Epithelial cell of alveolus of lung (primary cell): Measurements from ENCODE around the gene SAP130. TPM values are rescaled to one million over a fixed set of nuclear protein-coding genes. Genes with fewer than 3 reads are reported as not detected.

Source experiments
- total RNA-seq: library from RNA; depleted of rRNA; stranded (reverse); fragments of >200 nt; gene quantifications from 2 replicates; pipeline ENCODE4 v1.2.1, GENCODE V29; 2015

The SAP130 gene
- 8.8 and 13.6 TPM in 2 replicates for total RNA-seq

DNA sequence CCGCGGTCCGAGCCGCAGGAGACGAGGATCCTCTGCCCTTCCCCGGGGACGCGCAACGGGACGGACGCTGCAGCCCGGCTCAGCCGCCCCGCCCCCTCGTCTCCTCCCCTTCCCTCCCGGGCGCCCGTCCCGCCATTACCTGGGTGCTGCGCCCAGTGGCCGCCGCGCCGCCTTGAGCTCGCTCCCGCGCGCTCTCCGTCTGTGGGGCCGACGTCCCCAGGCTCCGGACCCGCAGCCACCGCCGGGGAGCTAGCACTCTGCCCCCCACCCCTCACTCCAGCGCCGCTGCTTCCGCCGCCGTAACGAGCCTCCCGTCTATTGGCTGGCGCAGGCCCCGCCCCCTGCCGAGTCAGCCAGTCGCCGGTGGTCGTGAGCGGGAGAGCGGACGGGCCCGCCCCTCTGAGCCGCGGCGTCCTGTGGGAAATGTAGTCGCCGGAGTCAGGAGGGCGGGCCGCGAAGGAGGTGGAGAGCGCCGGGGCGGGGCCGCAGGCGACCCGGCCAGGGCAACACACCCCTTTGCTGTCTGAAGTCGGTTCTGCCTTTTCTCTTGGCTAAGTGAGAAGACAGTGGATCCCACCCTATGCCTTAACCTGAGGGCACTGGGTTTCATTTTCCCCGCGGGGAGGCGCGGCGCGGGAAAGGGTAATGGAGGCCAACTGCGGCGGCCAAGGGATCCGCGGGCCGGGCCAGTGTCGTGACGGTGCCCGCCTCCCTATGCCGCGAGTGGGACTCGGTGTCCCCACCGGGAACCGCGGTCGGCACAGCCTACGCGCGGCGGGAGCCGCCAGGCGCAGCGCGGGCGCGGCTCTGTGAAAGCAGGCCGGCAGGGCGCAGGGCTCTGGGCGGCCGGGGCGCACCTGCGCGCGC is at the start of gene SAP130:
Gene SAP130 (minus strand): TSS at position 259 of the 867 bp plus-strand sequence. CDS start 1,767 bp downstream, outside the sequence.

Other genes starting within 250 kb of the SAP130 start
- gene WDR33, start 216.9 kb downstream of the SAP130 start, total RNA-seq: 16.3 and 26.9 TPM in 2 replicates
- 11.2 and 17.6 TPM in 2 replicates for gene POLR2D, start 169.9 kb downstream of the SAP130 start, total RNA-seq
- 12.7 and 16.9 TPM in 2 replicates for gene AMMECR1L, start 142.1 kb downstream of the SAP130 start, total RNA-seq
- 26.5 and 63.0 TPM in 2 replicates for gene UGGT1, start 63.1 kb upstream of the SAP130 start, total RNA-seq